ENCODE results near the gene CMSS1. TPM values are rescaled to one million over a fixed set of nuclear protein-coding genes. Genes with fewer than 3 reads are reported as not detected.

CMSS1 gene
- total and polyA plus RNA-seq, 4 donors = 3.8 to 19.5 (median 7.5) TPM

DNA sequence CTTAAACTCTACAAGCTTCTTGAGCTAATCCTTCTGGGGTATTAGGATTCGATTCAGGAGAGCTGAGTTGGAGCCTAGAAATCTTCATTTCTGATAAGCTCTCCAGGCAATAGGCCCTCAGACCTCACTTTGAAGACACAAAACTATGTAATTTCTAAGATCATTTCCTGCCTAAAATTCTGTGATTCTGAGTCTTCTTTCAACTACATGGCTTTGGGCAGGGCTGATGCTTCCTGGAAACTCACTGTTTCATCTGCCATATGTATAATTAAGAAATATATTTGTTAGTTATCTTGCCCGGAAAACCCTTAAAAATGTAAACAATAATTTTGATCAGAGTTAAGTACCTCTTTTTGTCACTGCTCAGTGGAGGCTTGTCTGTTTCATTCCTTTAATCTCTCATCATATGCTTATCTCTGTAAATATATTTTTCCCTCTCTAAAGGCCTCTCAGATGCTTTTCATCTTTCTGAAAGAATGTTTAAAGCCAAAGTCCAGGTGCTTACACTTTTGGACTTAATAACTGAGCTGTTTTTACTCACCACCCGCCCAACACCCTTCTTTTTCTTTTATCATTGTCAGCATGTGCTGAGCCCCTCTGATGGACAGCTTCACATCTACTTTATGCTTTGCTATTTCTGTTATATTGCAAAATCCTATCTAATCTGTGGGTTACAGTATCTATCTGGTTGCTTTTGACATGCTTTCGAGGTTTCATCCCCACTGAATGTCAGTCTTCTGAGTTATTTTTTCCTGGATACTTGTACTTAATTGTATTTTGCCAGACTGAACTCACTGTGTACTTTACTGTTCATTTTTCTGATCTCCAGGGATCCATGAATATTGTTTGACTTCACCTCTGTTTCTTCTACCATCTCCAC is 258.4 kb downstream of the CMSS1 start:
- Histone ChIP-seq H3K4me3 (ENCODE audit: low read depth in 1 of 3, low read length in 3 of 3) (no peak overlapping the region), H3K9ac (ENCODE audit: low read depth in 1 of 2, low read length in 2 of 2) (no peak overlapping the region), H3K27me3 (ENCODE audit: control insufficient read depth in 4 of 4, insufficient read depth in 4 of 4, low read length in 3 of 4) (no peaks in the 10 kb centered on the region), H3K36me3 (ENCODE audit: control insufficient read depth in 4 of 4, insufficient read depth in 3 of 4, low read depth in 1 of 4, low read length in 3 of 4) (no peaks in the 10 kb centered on the region), H3K4me1 (ENCODE audit: control insufficient read depth in 4 of 4, insufficient read depth in 4 of 4, low read length in 3 of 4) (peaks cover 0 to 20% (median 11%) of the 10 kb centered on the region in 4 donors), H3K27ac (ENCODE audit: low read depth in 1 of 2, low read length in 2 of 2) (no peak overlapping the region), H3K9me3 (ENCODE audit: control insufficient read depth in 4 of 4, low read length in 3 of 4) (no peaks in the 10 kb centered on the region)
- no peak for DNase-seq (ENCODE audit: low spot score)
- no peak for TF ChIP-seq RAD21 (IDR thresholded peaks at IDR 0.05)
- TF ChIP-seq, protein P1, sequence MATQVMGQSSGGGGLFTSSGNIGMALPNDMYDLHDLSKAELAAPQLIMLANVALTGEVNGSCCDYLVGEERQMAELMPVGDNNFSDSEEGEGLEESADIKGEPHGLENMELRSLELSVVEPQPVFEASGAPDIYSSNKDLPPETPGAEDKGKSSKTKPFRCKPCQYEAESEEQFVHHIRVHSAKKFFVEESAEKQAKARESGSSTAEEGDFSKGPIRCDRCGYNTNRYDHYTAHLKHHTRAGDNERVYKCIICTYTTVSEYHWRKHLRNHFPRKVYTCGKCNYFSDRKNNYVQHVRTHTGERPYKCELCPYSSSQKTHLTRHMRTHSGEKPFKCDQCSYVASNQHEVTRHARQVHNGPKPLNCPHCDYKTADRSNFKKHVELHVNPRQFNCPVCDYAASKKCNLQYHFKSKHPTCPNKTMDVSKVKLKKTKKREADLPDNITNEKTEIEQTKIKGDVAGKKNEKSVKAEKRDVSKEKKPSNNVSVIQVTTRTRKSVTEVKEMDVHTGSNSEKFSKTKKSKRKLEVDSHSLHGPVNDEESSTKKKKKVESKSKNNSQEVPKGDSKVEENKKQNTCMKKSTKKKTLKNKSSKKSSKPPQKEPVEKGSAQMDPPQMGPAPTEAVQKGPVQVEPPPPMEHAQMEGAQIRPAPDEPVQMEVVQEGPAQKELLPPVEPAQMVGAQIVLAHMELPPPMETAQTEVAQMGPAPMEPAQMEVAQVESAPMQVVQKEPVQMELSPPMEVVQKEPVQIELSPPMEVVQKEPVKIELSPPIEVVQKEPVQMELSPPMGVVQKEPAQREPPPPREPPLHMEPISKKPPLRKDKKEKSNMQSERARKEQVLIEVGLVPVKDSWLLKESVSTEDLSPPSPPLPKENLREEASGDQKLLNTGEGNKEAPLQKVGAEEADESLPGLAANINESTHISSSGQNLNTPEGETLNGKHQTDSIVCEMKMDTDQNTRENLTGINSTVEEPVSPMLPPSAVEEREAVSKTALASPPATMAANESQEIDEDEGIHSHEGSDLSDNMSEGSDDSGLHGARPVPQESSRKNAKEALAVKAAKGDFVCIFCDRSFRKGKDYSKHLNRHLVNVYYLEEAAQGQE (IDR thresholded peaks at IDR 0.05) = no peak
- TF ChIP-seq GABPA (IDR thresholded peaks at IDR 0.05 in 1 of 2, conservative IDR thresholded peaks at IDR 0.05 in 1 of 2) = no peak
- TF ChIP-seq RXRA (IDR thresholded peaks at IDR 0.05) = no peak
- TF ChIP-seq, protein P2, sequence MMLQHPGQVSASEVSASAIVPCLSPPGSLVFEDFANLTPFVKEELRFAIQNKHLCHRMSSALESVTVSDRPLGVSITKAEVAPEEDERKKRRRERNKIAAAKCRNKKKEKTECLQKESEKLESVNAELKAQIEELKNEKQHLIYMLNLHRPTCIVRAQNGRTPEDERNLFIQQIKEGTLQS (IDR thresholded peaks at IDR 0.05) = no peak
- TF ChIP-seq FOXA1 (IDR thresholded peaks at IDR 0.05) = no peak
- no peak for TF ChIP-seq EGR1 (IDR thresholded peaks at IDR 0.05; ENCODE audit: low read depth in 2 of 2)
- WGBS = 61% methylated on average over 4 of the region's 4 CpGs

DNA sequence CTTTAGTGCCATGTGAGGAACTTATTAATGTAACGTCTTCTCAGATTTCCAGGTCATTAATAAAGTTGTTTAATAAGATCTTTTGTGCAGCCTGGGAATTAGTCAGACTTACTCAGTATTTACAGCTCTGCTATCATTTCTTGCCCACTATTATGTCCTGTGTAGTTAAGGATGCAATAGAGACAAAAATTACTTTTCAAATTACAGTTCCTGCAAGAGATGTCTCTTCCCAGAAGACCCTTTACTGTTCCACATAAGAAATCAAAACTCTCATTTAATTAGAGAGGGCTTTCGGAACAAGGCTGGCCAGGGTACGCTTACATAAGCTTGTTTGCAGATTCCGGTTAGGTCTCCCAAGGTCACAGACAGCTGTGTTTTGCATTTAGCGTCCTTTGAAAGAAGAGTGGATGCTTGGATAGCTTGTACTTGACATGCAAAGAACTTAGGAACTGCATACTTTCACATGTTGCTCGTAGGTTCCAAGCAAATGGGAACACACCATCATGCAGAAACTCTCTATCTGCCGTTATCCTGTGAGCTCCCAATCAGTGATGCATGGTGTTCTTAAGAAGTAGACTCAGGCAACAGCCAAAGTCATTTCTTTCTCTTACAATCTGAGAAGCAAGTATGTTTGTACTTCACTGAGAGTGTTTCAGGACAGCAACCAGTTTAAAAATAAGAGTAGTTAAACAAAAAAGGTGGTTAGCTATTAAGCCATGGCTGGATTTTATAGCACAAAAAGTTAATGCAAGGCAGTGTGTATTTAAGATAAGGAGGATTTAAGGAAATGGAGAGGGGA is 259.3 kb downstream of the CMSS1 start:
- H3K4me3 ChIP-seq (ENCODE audit: low read depth in 1 of 3, low read length in 3 of 3) = no peak overlapping the region

More for the DNA sequence above, 259.3 kb downstream of the CMSS1 start:
- no peak overlapping the region for H3K9ac ChIP-seq (ENCODE audit: low read depth in 1 of 2, low read length in 2 of 2)
- no peaks in the 10 kb centered on the region for H3K27me3 ChIP-seq (ENCODE audit: control insufficient read depth in 4 of 4, insufficient read depth in 4 of 4, low read length in 3 of 4)
- TF ChIP-seq RAD21 (IDR thresholded peaks at IDR 0.05) = peak in 1 of 2 donors; percentile 14
- no peak for TF ChIP-seq JUND (IDR thresholded peaks at IDR 0.05)
- no peak for TF ChIP-seq GABPA (IDR thresholded peaks at IDR 0.05 in 1 of 2, conservative IDR thresholded peaks at IDR 0.05 in 1 of 2)
- TF ChIP-seq NR2F2 (IDR thresholded peaks at IDR 0.05) = no peak
- TF ChIP-seq, protein P3, sequence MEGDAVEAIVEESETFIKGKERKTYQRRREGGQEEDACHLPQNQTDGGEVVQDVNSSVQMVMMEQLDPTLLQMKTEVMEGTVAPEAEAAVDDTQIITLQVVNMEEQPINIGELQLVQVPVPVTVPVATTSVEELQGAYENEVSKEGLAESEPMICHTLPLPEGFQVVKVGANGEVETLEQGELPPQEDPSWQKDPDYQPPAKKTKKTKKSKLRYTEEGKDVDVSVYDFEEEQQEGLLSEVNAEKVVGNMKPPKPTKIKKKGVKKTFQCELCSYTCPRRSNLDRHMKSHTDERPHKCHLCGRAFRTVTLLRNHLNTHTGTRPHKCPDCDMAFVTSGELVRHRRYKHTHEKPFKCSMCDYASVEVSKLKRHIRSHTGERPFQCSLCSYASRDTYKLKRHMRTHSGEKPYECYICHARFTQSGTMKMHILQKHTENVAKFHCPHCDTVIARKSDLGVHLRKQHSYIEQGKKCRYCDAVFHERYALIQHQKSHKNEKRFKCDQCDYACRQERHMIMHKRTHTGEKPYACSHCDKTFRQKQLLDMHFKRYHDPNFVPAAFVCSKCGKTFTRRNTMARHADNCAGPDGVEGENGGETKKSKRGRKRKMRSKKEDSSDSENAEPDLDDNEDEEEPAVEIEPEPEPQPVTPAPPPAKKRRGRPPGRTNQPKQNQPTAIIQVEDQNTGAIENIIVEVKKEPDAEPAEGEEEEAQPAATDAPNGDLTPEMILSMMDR (IDR thresholded peaks at IDR 0.05; ENCODE audit: low read depth, low read length, missing input control) = no peak
- TF ChIP-seq, protein P1 (IDR thresholded peaks at IDR 0.05) = no peak
- TF ChIP-seq YY1 (IDR thresholded peaks at IDR 0.05) = no peak
- peak; percentile 54 to 60 for TF ChIP-seq RXRA (IDR thresholded peaks at IDR 0.05)
- TF ChIP-seq, protein P4, sequence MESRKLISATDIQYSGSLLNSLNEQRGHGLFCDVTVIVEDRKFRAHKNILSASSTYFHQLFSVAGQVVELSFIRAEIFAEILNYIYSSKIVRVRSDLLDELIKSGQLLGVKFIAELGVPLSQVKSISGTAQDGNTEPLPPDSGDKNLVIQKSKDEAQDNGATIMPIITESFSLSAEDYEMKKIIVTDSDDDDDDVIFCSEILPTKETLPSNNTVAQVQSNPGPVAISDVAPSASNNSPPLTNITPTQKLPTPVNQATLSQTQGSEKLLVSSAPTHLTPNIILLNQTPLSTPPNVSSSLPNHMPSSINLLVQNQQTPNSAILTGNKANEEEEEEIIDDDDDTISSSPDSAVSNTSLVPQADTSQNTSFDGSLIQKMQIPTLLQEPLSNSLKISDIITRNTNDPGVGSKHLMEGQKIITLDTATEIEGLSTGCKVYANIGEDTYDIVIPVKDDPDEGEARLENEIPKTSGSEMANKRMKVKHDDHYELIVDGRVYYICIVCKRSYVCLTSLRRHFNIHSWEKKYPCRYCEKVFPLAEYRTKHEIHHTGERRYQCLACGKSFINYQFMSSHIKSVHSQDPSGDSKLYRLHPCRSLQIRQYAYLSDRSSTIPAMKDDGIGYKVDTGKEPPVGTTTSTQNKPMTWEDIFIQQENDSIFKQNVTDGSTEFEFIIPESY (IDR thresholded peaks at IDR 0.05) = no peak
- peak in 1 of 2 donors; percentile 22 for TF ChIP-seq HNF4A (conservative IDR thresholded peaks at IDR 0.05)
- no peak for TF ChIP-seq SP1 (IDR thresholded peaks at IDR 0.05)
- TF ChIP-seq FOXA2 (IDR thresholded peaks at IDR 0.05) = no peak
- DNase-seq (ENCODE audit: low spot score) = no peak
- 36% methylated on average over 7 of the region's 7 CpGs for WGBS
- no peaks in the 10 kb centered on the region for H3K9me3 ChIP-seq (ENCODE audit: control insufficient read depth in 4 of 4, low read length in 3 of 4)
- peak overlapping the region in 1 of 2 donors; percentile 29 for H3K27ac ChIP-seq (ENCODE audit: low read depth in 1 of 2, low read length in 2 of 2)
- H3K36me3 ChIP-seq (ENCODE audit: control insufficient read depth in 4 of 4, insufficient read depth in 3 of 4, low read depth in 1 of 4, low read length in 3 of 4) = no peaks in the 10 kb centered on the region
- peaks cover 0 to 20% (median 11%) of the 10 kb centered on the region in 4 donors for H3K4me1 ChIP-seq (ENCODE audit: control insufficient read depth in 4 of 4, insufficient read depth in 4 of 4, low read length in 3 of 4)
